Uterus (tissue), 4 donors: ENCODE measurements around the gene NXN. TPM values are rescaled to one million over a fixed set of nuclear protein-coding genes. Genes with fewer than 3 reads are reported as not detected.
"Not testable (repeated sequence)": the region's sequence is repeated elsewhere in the genome, so short reads cannot be mapped to it uniquely, and the experiment has no call there.

Experiments
- DNase-seq, 2 donors: peaks; one replicate each; pipeline ENCODE4 v3.0.0-alpha.2; 2019 to 2020
- H3K27ac ChIP-seq, 2 donors: fragments of 200-600 bp; sonication (generic); 1 replicate in 1 of 2; 2 replicates in 1 of 2; pipeline ENCODE4 v1.5.1; 2016 to 2018
- H3K27me3 ChIP-seq, 2 donors: fragments of 200-600 bp; sonication (generic); one replicate each; pipeline ENCODE4 v1.5.1; 2018 to 2019; ENCODE audit warnings: control low read depth in 1 of 2
- H3K36me3 ChIP-seq, 2 donors: fragments of 200-600 bp; sonication (generic); one replicate each; pipeline ENCODE4 v1.5.1; 2019; ENCODE audit warnings: control low read depth in 1 of 2
- H3K4me1 ChIP-seq, 2 donors: fragments of 200-600 bp; sonication (generic); one replicate each; pipeline ENCODE4 v1.5.1; 2018 to 2019; ENCODE audit warnings: control low read depth in 1 of 2
- H3K4me3 ChIP-seq, 2 donors: fragments of 200-600 bp; sonication (generic); 1 replicate in 1 of 2; 2 replicates in 1 of 2; pipeline ENCODE4 v1.5.1; 2018 to 2019; ENCODE audit warnings: mild to moderate bottlenecking in 1 of 2
- H3K9me3 ChIP-seq, 2 donors: fragments of 200-600 bp; sonication (generic); one replicate each; pipeline ENCODE4 v1.5.1; 2019; ENCODE audit warnings: control low read depth in 1 of 2
- CTCF ChIP-seq, 4 experiments: fragments of 200-600 bp in 2 of 4; fragments of 450-650 bp in 2 of 4; sonication (generic) in 2 of 4; IDR thresholded peaks; one replicate each; pipeline ENCODE4 v1.5.1; 2016 to 2019; ENCODE audit warnings: antibody characterized with exemption in 4 of 4, mild to moderate bottlenecking in 2 of 4, moderate library complexity in 1 of 4
- POLR2A ChIP-seq, 2 donors: fragments of 450-650 bp; IDR thresholded peaks; one replicate each; pipeline ENCODE4 v1.6.1; 2016; ENCODE audit warnings: antibody characterized with exemption in 2 of 2, mild to moderate bottlenecking in 1 of 2, moderate library complexity in 1 of 2
- intact Hi-C: fragments of 100-400 bp; cut with DNase I; formaldehyde crosslinking; loops from one replicate; pipeline ENCODE4 v1.15.1; 2023; ENCODE audit warnings: low total_unique reads
- total RNA-seq, 4 donors: library from RNA; depleted of rRNA in 3 of 4; stranded (reverse); fragments of >200 nt in 3 of 4; gene quantifications; one replicate each; pipeline versions ENCODE4 v1.1.0 to v1.2.4, GENCODE V29; 2014 to 2023
- donor health status: DM: yes; HTN: yes; CAD: no.

Gene NXN
- total RNA-seq, 4 donors from 2014 or later, result 6.5 to 99.0 (median 49.9) TPM

DNA sequence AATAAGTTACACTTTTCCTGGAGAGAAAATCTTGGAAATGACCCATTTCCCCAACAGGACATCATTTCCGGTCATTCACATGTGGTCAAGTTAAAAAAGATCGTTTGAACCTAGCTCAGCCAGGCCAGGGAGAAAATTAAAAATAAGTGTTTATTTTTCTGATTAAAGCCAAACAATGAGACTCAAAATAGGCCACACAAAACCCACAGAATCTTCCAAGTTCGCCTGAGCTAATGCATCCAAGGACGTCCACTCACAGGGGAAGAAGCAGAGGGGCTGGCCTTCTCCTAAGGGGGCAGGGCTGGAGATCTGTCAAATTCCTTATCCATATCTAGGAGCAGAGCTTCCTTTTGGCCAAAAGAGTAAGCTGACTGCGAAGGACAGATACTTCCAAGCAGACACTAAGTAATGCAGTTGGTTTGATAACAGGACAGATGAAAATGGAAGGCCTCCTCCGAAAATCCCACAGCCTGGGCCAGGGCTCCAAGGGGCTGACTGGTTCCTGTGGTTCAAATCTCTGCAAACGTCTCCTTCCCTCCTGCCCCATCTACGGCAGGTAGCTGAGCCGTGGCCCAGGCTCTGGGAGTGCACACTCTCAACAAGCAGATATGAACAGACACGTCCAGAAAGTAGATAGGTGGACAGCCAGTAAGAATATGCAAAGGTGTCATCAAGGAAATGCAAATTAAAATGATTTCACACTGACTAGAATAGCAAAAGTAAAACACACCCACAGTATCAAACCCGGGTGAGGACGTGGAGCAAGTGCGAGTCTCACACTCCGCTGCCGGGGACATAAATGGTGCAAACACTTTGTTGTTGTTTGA, 98.9 kb downstream of the NXN start:
- intact Hi-C loops, result loop anchor here (10.0 kb wide), 1 partner anchor 94 kb away; the partner anchor contains the start of gene NXN
- Histone ChIP-seq H3K4me1 (peaks cover 15 to 29% of the 10 kb centered on the region in 2 donors), H3K9me3 (no peaks in the 10 kb centered on the region), H3K4me3 (no peak overlapping the region), H3K36me3 (no peaks in the 10 kb centered on the region), H3K27me3 (no peaks in the 10 kb centered on the region), H3K27ac (peak overlapping the region; percentile 86 to 92)
- peak in 1 of 2 donors; percentile 46 for DNase-seq
- TF ChIP-seq CTCF (IDR thresholded peaks at IDR 0.05), result no peak
- TF ChIP-seq POLR2A (IDR thresholded peaks at IDR 0.05), result no peak

- no peaks in the 10 kb centered on the region for H3K9me3 ChIP-seq
- no peaks in the 10 kb centered on the region for H3K27me3 ChIP-seq
- H3K4me3 ChIP-seq, result no peak overlapping the region
- peak; percentile 86 to 87 for DNase-seq
- intact Hi-C loops, result loop anchor here (10.0 kb wide), 1 partner anchor 95 kb away; the partner anchor contains the start of gene NXN
- H3K4me1 ChIP-seq, result peaks cover 15 to 29% of the 10 kb centered on the region in 2 donors
- peak overlapping the region; percentile 86 to 92 for H3K27ac ChIP-seq
- no peaks in the 10 kb centered on the region for H3K36me3 ChIP-seq
- TF ChIP-seq POLR2A (IDR thresholded peaks at IDR 0.05), result no peak
- peak; percentile 58 to 72 (median 64) for TF ChIP-seq CTCF (IDR thresholded peaks at IDR 0.05)
Measured at GRCh38 chr17:879546-880442, 99.8 kb downstream of the NXN start.

DNA sequence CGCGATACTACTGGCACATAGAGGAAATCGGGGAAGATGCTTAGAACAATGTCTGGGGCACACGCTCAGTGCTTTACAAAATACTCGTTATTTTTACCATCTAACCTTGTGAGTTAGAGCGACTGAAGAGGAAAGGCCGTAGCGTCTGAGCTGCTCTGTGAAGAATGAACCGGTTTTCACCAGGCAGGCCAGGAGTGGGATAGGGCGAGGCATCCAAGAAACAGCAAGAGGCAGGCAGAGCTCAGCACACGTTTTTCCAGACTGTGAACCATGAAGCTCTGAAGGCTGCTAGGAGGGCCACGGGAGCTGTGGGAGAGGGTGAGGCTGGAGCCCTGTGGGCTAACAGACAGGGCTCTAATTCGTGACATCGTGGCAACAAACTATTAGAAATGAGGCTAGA, 101.9 kb downstream of the NXN start:
- intact Hi-C loops, result no loop called here
- TF ChIP-seq CTCF (IDR thresholded peaks at IDR 0.05) (no peak), POLR2A (IDR thresholded peaks at IDR 0.05) (no peak)

DNA sequence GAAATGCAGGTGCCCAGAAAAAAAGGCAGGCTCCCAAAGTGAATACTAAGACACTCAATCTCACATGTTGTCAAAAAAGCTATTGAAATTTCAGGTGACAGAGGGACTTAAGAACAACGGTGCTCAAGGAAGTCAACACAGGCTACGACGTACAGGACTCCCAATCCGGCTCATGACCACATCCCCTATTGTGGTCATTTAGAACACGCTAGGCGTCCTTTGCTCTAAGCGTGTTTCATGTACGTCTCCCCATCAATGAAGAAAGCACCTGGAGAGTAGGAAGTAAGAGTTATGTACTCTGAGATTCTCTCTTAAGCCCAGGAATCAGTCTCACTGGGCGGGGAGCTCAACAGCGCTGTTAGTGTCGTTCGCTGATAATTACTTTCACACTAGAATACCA, 103.3 kb downstream of the NXN start:
- H3K9me3 ChIP-seq, result no peaks in the 10 kb centered on the region
- H3K27ac ChIP-seq, result no peak overlapping the region
- DNase-seq, result no peak
- no peaks in the 10 kb centered on the region for H3K36me3 ChIP-seq
- H3K4me3 ChIP-seq, result no peak overlapping the region
- TF ChIP-seq POLR2A (IDR thresholded peaks at IDR 0.05) (no peak), CTCF (IDR thresholded peaks at IDR 0.05) (no peak)
- intact Hi-C loops, result no loop called here
- H3K27me3 ChIP-seq, result no peaks in the 10 kb centered on the region
- peaks cover 11 to 14% of the 10 kb centered on the region in 2 donors for H3K4me1 ChIP-seq

More for the DNA sequence above, 101.9 kb downstream of the NXN start:
- DNase-seq, result no peak
- Histone ChIP-seq H3K36me3 (no peaks in the 10 kb centered on the region), H3K4me3 (no peak overlapping the region), H3K27ac (peak overlapping the region in 1 of 2 donors; percentile 36), H3K27me3 (no peaks in the 10 kb centered on the region), H3K4me1 (peaks cover 12 to 19% of the 10 kb centered on the region in 2 donors), H3K9me3 (no peaks in the 10 kb centered on the region)

GRCh38 chr17:874590-874989, 105.0 kb downstream of the NXN start:
- intact Hi-C loops, result not testable (repeated sequence)

More at GRCh38 chr17:874590-874989, 105.0 kb downstream of the NXN start:
- H3K4me1 ChIP-seq, result peaks cover under 1 to 19% of the 10 kb centered on the region in 2 donors
- not testable (repeated sequence) for DNase-seq, H3K36me3 ChIP-seq, H3K27ac ChIP-seq, H3K9me3 ChIP-seq, H3K4me3 ChIP-seq, H3K27me3 ChIP-seq
